HepG2 (cell line): ENCODE data around the gene ARSB. TPM values are rescaled to one million over a fixed set of nuclear protein-coding genes. Genes with fewer than 3 reads are reported as not detected.

Source experiments
- ATAC-seq: fragments of 200-7000 bp; cut with Tn5 transposase; 3 replicates; pipeline ENCODE4 v1.9.1; 2020; ENCODE audit warnings: mild to moderate bottlenecking, moderate library complexity
- BruUV-seq: library from RNA; stranded (reverse); fragments of 400-500 nt; replicated peaks from 2 replicates; lab custom pipeline; 2021; lab: Mats Ljungman, UMichigan
- CTCF ChIA-PET: fragments of 300-600 bp; formaldehyde crosslinking; extraction: SDS; loops from one replicate; lab custom pipeline; 2021; ENCODE audit warnings: low total read pairs, inconsistent platforms, low intra/inter-chr PET ratio; lab: Yijun Ruan, JAX
- POLR2A ChIA-PET: fragments of 350-600 bp; sonication (Branson Sonifier 250); formaldehyde crosslinking; loops from one replicate; lab custom pipeline; 2020; ENCODE audit warnings: antibody characterized with exemption, inconsistent platforms; lab: Yijun Ruan, JAX
- DNase-seq: peaks from one replicate; pipeline ENCODE4 v3.0.0-alpha.2; 2015; ENCODE audit warnings: low spot score
- FAIRE-seq: peaks from 3 replicates; lab custom pipeline; 2011; peaks lifted over from hg19 to GRCh38; lab: Jason Lieb, UNC
- H2AFZ ChIP-seq: one replicate; pipeline ENCODE4 v1.6.1; 2011; ENCODE audit warnings: low read length, inconsistent platforms
- H3K27ac ChIP-seq: fragments of 300-600 bp; 3 replicates; pipeline ENCODE4 v1.8.0; 2011; ENCODE audit warnings: mixed run types, mild to moderate bottlenecking, mixed read lengths, low read length, inconsistent platforms; ENCODE audit not compliant: insufficient read depth; ENCODE audit errors: extremely low read length
- H3K27me3 ChIP-seq, 2 experiments: fragments of 200-600 bp in 1 of 2; 2 replicates in 1 of 2; 3 replicates in 1 of 2; pipeline versions ENCODE4 v1.6.0 to v1.8.0; 2011; ENCODE audit warnings: low read length in 2 of 2, mild to moderate bottlenecking in 2 of 2, moderate library complexity in 2 of 2, inconsistent platforms in 1 of 2; ENCODE audit not compliant: insufficient read depth in 2 of 2, control insufficient read depth in 1 of 2
- H3K36me3 ChIP-seq, 2 experiments: fragments of 200-600 bp in 1 of 2; replicated peaks in 1 of 2; 2 replicates in 1 of 2; 3 replicates in 1 of 2; pipeline versions ENCODE4 v1.5.1 to v1.8.0; 2011; ENCODE audit warnings: low read length in 2 of 2, inconsistent platforms in 1 of 2; ENCODE audit not compliant: insufficient read depth in 2 of 2, control insufficient read depth in 1 of 2
- H3K4me1 ChIP-seq: 2 replicates; pipeline ENCODE4 v1.5.1; 2012; ENCODE audit warnings: low read length, inconsistent platforms; ENCODE audit not compliant: insufficient read depth
- H3K4me2 ChIP-seq: 2 replicates; pipeline ENCODE4 v1.6.0; 2011; ENCODE audit warnings: low read depth, low read length, inconsistent platforms
- H3K4me3 ChIP-seq, 3 experiments: fragments of 200-600 bp in 1 of 3; sonication (generic), shearing (Covaris generic) in 1 of 3; replicated peaks in 1 of 3; 2 replicates each; pipeline ENCODE4 v1.5.1; 2011 to 2016; ENCODE audit warnings: low read length in 3 of 3, inconsistent platforms in 2 of 3, low read depth in 2 of 3, mild to moderate bottlenecking in 2 of 3, control low read depth in 1 of 3, mixed read lengths in 1 of 3; ENCODE audit not compliant: insufficient read depth in 1 of 3
- H3K79me2 ChIP-seq: one replicate; pipeline ENCODE4 v1.6.1; 2011; ENCODE audit warnings: low read length, inconsistent platforms; ENCODE audit not compliant: insufficient read depth
- H3K9ac ChIP-seq: 2 replicates; pipeline ENCODE4 v1.6.0; 2011; ENCODE audit warnings: mild to moderate bottlenecking, low read depth, low read length, inconsistent platforms; ENCODE audit not compliant: insufficient read depth
- H3K9me3 ChIP-seq: 2 replicates; pipeline ENCODE4 v1.5.1; 2012; ENCODE audit warnings: mild to moderate bottlenecking, low read length
- H4K20me1 ChIP-seq: 2 replicates; pipeline ENCODE4 v1.6.0; 2011; ENCODE audit warnings: inconsistent platforms, mild to moderate bottlenecking, low read length, moderate library complexity; ENCODE audit not compliant: insufficient read depth
- NCOA1 ChIP-seq: sonication (generic); formaldehyde crosslinking; IDR thresholded peaks from 2 replicates; pipeline ENCODE4 v1.9.0; 2021; ENCODE audit warnings: missing genetic modification reagents
- WGBS: methylation state at CpG from one replicate; pipeline ENCODE4 v1.1.6; 2017; ENCODE audit warnings: low lambda C conversion rate; 5-methylcytosine and 5-hydroxymethylcytosine counted together
- in situ Hi-C: cut with HindIII; loops from 2 replicates; pipeline ENCODE4 v1.10.0; 2017; ENCODE audit warnings: low pct_unique_long_range_greater_than_20kb; ENCODE audit not compliant: extremely low pct_ligation_motif_present
- intact Hi-C: fragments of 100-400 bp; cut with micrococcal nuclease; formaldehyde crosslinking; loops from one replicate; pipeline ENCODE4 v1.10.0; 2022; ENCODE audit not compliant: unreplicated experiment
- polyA plus RNA-seq, 8 experiments: library from polyadenylated mRNA; depleted of rRNA in 3 of 8; stranded (reverse) in 7 of 8; unstranded in 1 of 8; fragments of >200 nt; fragmentation: Illumina TruSeq in 4 of 8; extraction: Trizol in 4 of 8; gene quantifications; 2 replicates each; pipeline versions ENCODE4 v1.2.1 to v1.2.3, GENCODE V29; 2011 to 2016; ENCODE audit warnings: low read depth in 4 of 8, missing spikeins in 1 of 8, mixed read lengths in 1 of 8; ENCODE audit not compliant: insufficient read depth in 1 of 8
- total RNA-seq, 5 experiments: library from RNA; depleted of rRNA; stranded (reverse); fragments of >200 nt; fragmentation: Illumina TruSeq; extraction: Trizol; gene quantifications; 2 replicates each; pipeline ENCODE4 v1.2.3, GENCODE V29; 2016; ENCODE audit warnings: low read depth in 1 of 5
- TF ChIP-seq, protein P1 (sequence below): sonication (generic); formaldehyde crosslinking; IDR thresholded peaks from 2 replicates; pipeline ENCODE4 v1.8.1; 2022; ENCODE audit warnings: low read depth, mild to moderate bottlenecking, missing genetic modification reagents
- TF ChIP-seq, protein P2 (sequence below): sonication (generic); formaldehyde crosslinking; IDR thresholded peaks from 2 replicates; pipeline ENCODE4 v1.4.0; 2020; ENCODE audit warnings: missing genetic modification reagents, borderline replicate concordance

Gene ARSB
- total and polyA plus RNA-seq, 2 of the 13 experiments (the other 11 are each of a cell fraction or from before 2014, with no cell fraction given): 52.6 to 66.4 TPM

DNA sequence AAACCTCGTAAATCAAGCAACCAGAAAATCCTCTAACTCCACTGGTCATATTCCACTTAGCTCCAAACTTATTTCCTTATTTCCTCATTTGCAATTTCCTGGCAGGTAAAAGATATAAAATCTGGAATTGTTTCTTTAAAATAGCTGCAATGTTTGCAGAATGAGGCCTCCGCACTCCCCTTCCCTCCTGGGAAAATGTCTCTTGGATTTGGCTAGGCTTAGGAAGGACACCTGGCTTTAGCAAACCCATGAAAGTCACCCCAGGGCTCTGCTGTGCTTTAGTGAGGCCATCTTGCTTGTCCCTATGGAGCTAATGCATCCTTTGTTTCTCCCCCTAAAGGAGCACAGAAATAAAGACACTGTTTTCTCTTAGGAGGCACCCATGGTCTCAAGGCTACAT is 10.5 kb downstream of the ARSB start (continued):
- TF ChIP-seq, protein P1, sequence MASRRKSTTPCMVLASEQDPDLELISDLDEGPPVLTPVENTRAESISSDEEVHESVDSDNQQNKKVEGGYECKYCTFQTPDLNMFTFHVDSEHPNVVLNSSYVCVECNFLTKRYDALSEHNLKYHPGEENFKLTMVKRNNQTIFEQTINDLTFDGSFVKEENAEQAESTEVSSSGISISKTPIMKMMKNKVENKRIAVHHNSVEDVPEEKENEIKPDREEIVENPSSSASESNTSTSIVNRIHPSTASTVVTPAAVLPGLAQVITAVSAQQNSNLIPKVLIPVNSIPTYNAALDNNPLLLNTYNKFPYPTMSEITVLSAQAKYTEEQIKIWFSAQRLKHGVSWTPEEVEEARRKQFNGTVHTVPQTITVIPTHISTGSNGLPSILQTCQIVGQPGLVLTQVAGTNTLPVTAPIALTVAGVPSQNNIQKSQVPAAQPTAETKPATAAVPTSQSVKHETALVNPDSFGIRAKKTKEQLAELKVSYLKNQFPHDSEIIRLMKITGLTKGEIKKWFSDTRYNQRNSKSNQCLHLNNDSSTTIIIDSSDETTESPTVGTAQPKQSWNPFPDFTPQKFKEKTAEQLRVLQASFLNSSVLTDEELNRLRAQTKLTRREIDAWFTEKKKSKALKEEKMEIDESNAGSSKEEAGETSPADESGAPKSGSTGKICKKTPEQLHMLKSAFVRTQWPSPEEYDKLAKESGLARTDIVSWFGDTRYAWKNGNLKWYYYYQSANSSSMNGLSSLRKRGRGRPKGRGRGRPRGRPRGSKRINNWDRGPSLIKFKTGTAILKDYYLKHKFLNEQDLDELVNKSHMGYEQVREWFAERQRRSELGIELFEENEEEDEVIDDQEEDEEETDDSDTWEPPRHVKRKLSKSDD (CRISPR knock-in tag): no peak
- TF ChIP-seq, protein P2, sequence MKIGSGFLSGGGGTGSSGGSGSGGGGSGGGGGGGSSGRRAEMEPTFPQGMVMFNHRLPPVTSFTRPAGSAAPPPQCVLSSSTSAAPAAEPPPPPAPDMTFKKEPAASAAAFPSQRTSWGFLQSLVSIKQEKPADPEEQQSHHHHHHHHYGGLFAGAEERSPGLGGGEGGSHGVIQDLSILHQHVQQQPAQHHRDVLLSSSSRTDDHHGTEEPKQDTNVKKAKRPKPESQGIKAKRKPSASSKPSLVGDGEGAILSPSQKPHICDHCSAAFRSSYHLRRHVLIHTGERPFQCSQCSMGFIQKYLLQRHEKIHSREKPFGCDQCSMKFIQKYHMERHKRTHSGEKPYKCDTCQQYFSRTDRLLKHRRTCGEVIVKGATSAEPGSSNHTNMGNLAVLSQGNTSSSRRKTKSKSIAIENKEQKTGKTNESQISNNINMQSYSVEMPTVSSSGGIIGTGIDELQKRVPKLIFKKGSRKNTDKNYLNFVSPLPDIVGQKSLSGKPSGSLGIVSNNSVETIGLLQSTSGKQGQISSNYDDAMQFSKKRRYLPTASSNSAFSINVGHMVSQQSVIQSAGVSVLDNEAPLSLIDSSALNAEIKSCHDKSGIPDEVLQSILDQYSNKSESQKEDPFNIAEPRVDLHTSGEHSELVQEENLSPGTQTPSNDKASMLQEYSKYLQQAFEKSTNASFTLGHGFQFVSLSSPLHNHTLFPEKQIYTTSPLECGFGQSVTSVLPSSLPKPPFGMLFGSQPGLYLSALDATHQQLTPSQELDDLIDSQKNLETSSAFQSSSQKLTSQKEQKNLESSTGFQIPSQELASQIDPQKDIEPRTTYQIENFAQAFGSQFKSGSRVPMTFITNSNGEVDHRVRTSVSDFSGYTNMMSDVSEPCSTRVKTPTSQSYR (CRISPR knock-in tag): no peak

DNA sequence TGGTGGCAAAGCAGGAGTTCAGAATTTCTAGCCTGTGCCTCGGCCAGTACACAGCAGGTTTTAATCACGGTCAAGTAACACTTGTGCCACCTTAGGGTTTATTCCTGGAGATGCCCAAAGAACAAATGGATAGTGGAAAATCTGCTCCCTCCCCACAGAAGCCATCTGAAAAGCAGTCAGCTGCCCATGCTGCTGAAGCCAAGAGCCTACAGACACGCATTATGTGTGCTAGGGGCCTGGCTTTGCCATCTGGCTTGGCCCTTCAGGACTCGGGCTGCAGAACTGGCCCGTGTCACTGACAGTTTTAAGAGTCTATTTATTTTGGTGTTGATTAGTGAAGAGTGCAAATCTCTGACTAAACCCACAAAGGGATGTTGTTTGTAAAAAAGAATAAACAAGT is 11.1 kb downstream of the ARSB start:
- POLR2A ChIA-PET: interaction anchor here (0.6 to 1.8 kb wide), 2 partner anchors 11 to 1680 kb away, joined by 3 to 16 read pairs; partner anchors contain the start of genes ARSB, DHFR and MSH3
- no peaks in the 10 kb centered on the region for H3K27me3 ChIP-seq
- H3K4me3 ChIP-seq: no peak overlapping the region
- H3K27ac ChIP-seq: no peak overlapping the region
- no peak for FAIRE-seq
- no peak for TF ChIP-seq NCOA1 (CRISPR knock-in tag)
- TF ChIP-seq, all 625 proteins: peak for 0
- ATAC-seq: no peak
- Histone ChIP-seq H3K36me3 (peaks cover 6 to 34% of the 10 kb centered on the region in 2 experiments), H3K9ac (no peak overlapping the region), H3K9me3 (no peaks in the 10 kb centered on the region), H2AFZ (no peak overlapping the region), H3K79me2 (peaks cover 68% of the 10 kb centered on the region), H4K20me1 (no peaks in the 10 kb centered on the region), H3K4me2 (no peak overlapping the region), H3K4me1 (peaks cover 69% of the 10 kb centered on the region)
- CTCF ChIA-PET: no interaction called here
- intact Hi-C loops (no loop called here), in situ Hi-C loops (no loop called here)
- BruUV-seq: no TSS peak
- WGBS: 91% methylated on average over 5 of the region's 5 CpGs
- no peak for DNase-seq
